Activated CD8-positive, alpha-beta memory T cell treated with anti-CD3 and anti-CD28 coated beads for 48 hours (primary cell): ENCODE measurements around the gene ZNF534.
"Not testable (repeated sequence)": the region's sequence is repeated elsewhere in the genome, so short reads cannot be mapped to it uniquely, and the experiment has no call there.

Experiments used
- DNase-seq, 3 experiments: peaks; one replicate each; pipeline ENCODE4 v3.0.0-alpha.2; 2020; ENCODE audit warnings: low read depth in 2 of 3, low spot score in 2 of 3

Gene ZNF534

DNA sequence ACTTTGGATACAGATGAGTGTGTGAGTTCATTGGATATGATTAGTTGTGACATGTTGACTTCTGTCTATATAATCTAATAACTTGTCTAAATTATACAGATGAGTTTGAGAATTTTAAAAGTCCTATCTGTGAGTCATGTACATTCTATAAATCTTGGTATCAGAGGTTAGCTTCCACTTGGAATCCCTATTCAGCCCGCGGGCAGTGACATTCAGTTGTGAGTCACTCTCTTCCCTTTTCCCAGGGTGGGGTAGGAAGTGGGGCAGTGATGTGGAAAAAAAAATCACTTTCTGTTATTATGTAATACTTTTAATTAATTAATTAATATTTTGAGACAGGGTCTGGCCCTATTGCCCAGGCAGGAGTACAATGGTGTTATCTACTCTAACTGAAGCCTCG is 65.6 kb downstream of the ZNF534 start:
- DNase-seq: no peak

DNA sequence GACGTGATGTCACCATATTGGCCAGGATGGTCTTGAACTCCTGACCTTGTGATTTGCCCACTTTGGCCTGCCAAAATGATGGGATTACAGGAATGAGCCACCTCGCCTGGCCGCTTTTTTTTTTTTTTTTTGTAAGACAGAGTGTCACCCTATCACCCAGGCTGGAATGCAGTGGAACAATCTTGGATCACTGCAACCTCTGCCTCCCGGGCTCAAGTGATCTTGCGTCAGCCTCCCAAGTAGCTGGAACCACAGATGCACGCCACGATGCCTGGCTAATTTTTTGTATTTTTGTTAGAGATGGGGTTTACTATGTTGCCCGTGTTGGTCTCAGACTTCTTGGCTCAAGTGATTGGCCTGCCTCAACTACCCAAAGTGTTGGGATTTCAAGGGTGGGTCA is 69.6 kb downstream of the ZNF534 start:
- no peak for DNase-seq

DNA sequence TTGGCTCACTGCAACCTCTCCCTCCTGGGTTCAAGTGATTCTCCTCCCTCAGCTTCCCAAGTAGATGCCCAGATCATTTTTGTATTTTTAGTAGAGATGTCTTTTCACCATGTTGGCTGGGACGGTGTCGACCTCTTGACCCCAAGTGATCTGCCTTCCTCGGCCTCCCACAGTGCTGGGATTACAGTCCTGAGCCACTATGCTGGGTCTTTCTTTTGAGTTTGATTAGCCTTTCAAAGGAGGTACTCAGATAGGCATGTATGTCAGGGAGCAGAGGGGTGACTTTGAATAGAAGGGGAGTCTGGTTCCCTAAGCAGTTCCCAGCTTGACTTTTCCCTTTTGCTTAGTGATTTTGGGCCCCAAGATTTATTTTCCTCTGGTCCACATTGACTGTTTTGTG is 71.5 kb downstream of the ZNF534 start:
- DNase-seq: not testable (repeated sequence)

DNA sequence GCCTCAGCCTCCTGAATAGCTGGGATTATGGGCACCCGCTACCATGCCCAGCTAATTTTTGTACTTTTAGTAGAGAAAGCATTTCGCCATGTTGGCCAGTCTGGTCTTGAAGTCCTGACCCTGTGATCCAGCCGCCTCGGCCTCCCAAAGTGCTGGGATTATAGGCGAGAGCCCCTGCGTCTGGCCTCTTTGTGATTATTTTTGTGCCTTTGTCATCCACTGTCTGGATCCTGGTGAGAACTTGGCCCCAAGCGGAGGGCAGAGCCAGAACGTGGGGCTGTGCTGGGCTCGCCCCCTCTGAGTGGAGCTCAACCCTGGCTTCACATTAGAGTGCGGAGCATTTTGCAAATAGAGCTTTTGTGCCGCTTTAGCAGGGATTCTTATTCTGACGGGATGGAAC is 72.0 kb downstream of the ZNF534 start:
- DNase-seq: not testable (repeated sequence)
